HEK293 (cell line): ENCODE measurements around the gene GALNS.

Experiments used
- CTCF ChIA-PET: fragments of 350-600 bp; formaldehyde crosslinking; extraction: SDS; loops from one replicate; lab custom pipeline; 2021; ENCODE audit warnings: antibody characterized with exemption; lab: Yijun Ruan, JAX
- POLR2A ChIA-PET: fragments of 300-600 bp; formaldehyde crosslinking; extraction: SDS; loops from one replicate; lab custom pipeline; 2020; ENCODE audit warnings: antibody characterized with exemption, inconsistent platforms; lab: Yijun Ruan, JAX
- H3K27ac ChIP-seq: fragments of 200-500 bp; sonication (Bioruptor generic); 2 replicates; pipeline ENCODE4 v1.5.1; 2014; ENCODE audit warnings: low read depth, low read length, control low read depth, inconsistent platforms; ENCODE audit errors: extremely low read depth
- H3K36me3 ChIP-seq, 2 experiments: fragments of 200-500 bp in 1 of 2; sonication (Bioruptor generic) in 1 of 2; 1 replicate in 1 of 2; 2 replicates in 1 of 2; pipeline ENCODE4 v1.5.1; 2014 to 2017; ENCODE audit warnings: inconsistent platforms in 2 of 2, low read length in 2 of 2; ENCODE audit not compliant: control insufficient read depth in 2 of 2, insufficient read depth in 1 of 2
- H3K4me1 ChIP-seq: fragments of 200-500 bp; sonication (Bioruptor generic); 2 replicates; pipeline ENCODE4 v1.5.1; 2014; ENCODE audit warnings: mild to moderate bottlenecking, low read length, inconsistent platforms; ENCODE audit not compliant: control insufficient read depth, insufficient read depth
- H3K4me3 ChIP-seq: 2 replicates; pipeline ENCODE4 v1.5.1; 2011; ENCODE audit warnings: low read depth, mild to moderate bottlenecking, control low read depth, low read length, moderate library complexity
- H3K9me3 ChIP-seq: fragments of 200-500 bp; sonication (Bioruptor generic); 2 replicates; pipeline ENCODE4 v1.5.1; 2014; ENCODE audit warnings: low read depth, low read length, inconsistent platforms; ENCODE audit not compliant: control insufficient read depth, insufficient read depth
- BCL11B ChIP-seq: fragments of 450-650 bp; formaldehyde crosslinking; IDR thresholded peaks from 2 replicates; pipeline ENCODE4 v1.5.1; 2016; ENCODE audit warnings: low read depth, missing biosample characterization, missing genetic modification characterization
- CTCF ChIP-seq: fragments of 450-650 bp; formaldehyde crosslinking; IDR thresholded peaks from 2 replicates; pipeline ENCODE4 v1.5.1; 2016; ENCODE audit warnings: missing biosample characterization, missing genetic modification characterization
- EGR2 ChIP-seq: fragments of 450-650 bp; formaldehyde crosslinking; IDR thresholded peaks from 2 replicates; pipeline ENCODE4 v1.5.1; 2016; ENCODE audit warnings: low read depth, missing biosample characterization, missing genetic modification characterization
- GFI1B ChIP-seq: fragments of 450-650 bp; formaldehyde crosslinking; IDR thresholded peaks from 2 replicates; pipeline ENCODE4 v1.5.1; 2016; ENCODE audit warnings: missing biosample characterization, missing genetic modification characterization
- GLI2 ChIP-seq: fragments of 450-650 bp; formaldehyde crosslinking; IDR thresholded peaks from 2 replicates; pipeline ENCODE4; 2017; ENCODE audit warnings: missing biosample characterization, missing genetic modification characterization, low read depth, borderline replicate concordance
- HOXC10 ChIP-seq: sonication (generic); formaldehyde crosslinking; IDR thresholded peaks from 2 replicates; pipeline ENCODE4 v1.8.1; 2023; ENCODE audit warnings: mild to moderate bottlenecking, missing genetic modification reagents
- HOXD13 ChIP-seq: sonication (generic); formaldehyde crosslinking; IDR thresholded peaks from 2 replicates; pipeline ENCODE4 v1.8.0; 2022; ENCODE audit warnings: missing genetic modification reagents, borderline replicate concordance
- PRDM1 ChIP-seq: fragments of 450-650 bp; formaldehyde crosslinking; IDR thresholded peaks from 2 replicates; pipeline ENCODE4; 2016; ENCODE audit warnings: missing biosample characterization, missing genetic modification characterization
- SP3 ChIP-seq: fragments of 450-650 bp; formaldehyde crosslinking; IDR thresholded peaks from 2 replicates; pipeline ENCODE4 v1.5.1; 2016; ENCODE audit warnings: missing biosample characterization, missing genetic modification characterization
- ZNF10 ChIP-seq: fragments of 450-650 bp; formaldehyde crosslinking; IDR thresholded peaks from 2 replicates; pipeline ENCODE4 v1.5.1; 2017; ENCODE audit warnings: missing biosample characterization, missing genetic modification characterization
- ZNF112 ChIP-seq: fragments of 450-650 bp; formaldehyde crosslinking; IDR thresholded peaks from 2 replicates; pipeline ENCODE4 v1.5.0; 2017; ENCODE audit warnings: missing biosample characterization, missing genetic modification characterization
- ZNF280C ChIP-seq: fragments of 450-650 bp; formaldehyde crosslinking; IDR thresholded peaks from 2 replicates; pipeline ENCODE4 v1.5.1; 2016; ENCODE audit warnings: missing biosample characterization, missing genetic modification characterization
- ZNF37A ChIP-seq: fragments of 450-650 bp; IDR thresholded peaks from 2 replicates; pipeline ENCODE4 v1.5.1; 2018; ENCODE audit warnings: missing biosample characterization, missing genetic modification characterization
- ZNF391 ChIP-seq: fragments of 450-650 bp; formaldehyde crosslinking; IDR thresholded peaks from 2 replicates; pipeline ENCODE4 v1.5.1; 2016; ENCODE audit warnings: low read depth, missing biosample characterization, missing genetic modification characterization, borderline replicate concordance
- ZNF416 ChIP-seq: fragments of 450-650 bp; formaldehyde crosslinking; IDR thresholded peaks from 2 replicates; pipeline ENCODE4 v1.5.1; 2016; ENCODE audit warnings: missing biosample characterization, missing genetic modification characterization
- ZNF510 ChIP-seq: fragments of 450-650 bp; formaldehyde crosslinking; IDR thresholded peaks from 2 replicates; pipeline ENCODE4 v1.5.1; 2018; ENCODE audit warnings: mild to moderate bottlenecking, missing genetic modification characterization, missing biosample characterization; ENCODE audit not compliant: insufficient replicate concordance
- ZNF560 ChIP-seq: fragments of 450-650 bp; formaldehyde crosslinking; IDR thresholded peaks from 2 replicates; pipeline ENCODE4 v1.5.1; 2017; ENCODE audit warnings: missing biosample characterization, missing genetic modification characterization, borderline replicate concordance
- ZNF600 ChIP-seq: fragments of 450-650 bp; formaldehyde crosslinking; IDR thresholded peaks from 2 replicates; pipeline ENCODE4 v1.5.1; 2016; ENCODE audit warnings: missing biosample characterization, missing genetic modification characterization
- ZNF623 ChIP-seq: fragments of 450-650 bp; formaldehyde crosslinking; IDR thresholded peaks from 2 replicates; pipeline ENCODE4 v1.5.1; 2016; ENCODE audit warnings: missing biosample characterization, missing genetic modification characterization
- ZNF785 ChIP-seq: fragments of 450-650 bp; formaldehyde crosslinking; IDR thresholded peaks from 2 replicates; pipeline ENCODE4 v1.5.1; 2016; ENCODE audit warnings: missing biosample characterization, missing genetic modification characterization
- ZXDB ChIP-seq: fragments of 450-650 bp; formaldehyde crosslinking; IDR thresholded peaks from 2 replicates; pipeline ENCODE4 v1.5.1; 2016; ENCODE audit warnings: missing biosample characterization, missing genetic modification characterization
- TF ChIP-seq, protein P1 (sequence below): fragments of 450-650 bp; formaldehyde crosslinking; IDR thresholded peaks from 2 replicates; pipeline ENCODE4 v1.5.1; 2017; ENCODE audit warnings: missing biosample characterization, mild to moderate bottlenecking, missing genetic modification characterization, moderate library complexity
- TF ChIP-seq, protein P2 (sequence below): fragments of 450-650 bp; formaldehyde crosslinking; IDR thresholded peaks from 2 replicates; pipeline ENCODE4 v1.5.1; 2016; ENCODE audit warnings: missing biosample characterization, missing genetic modification characterization
- TF ChIP-seq, protein P3 (sequence below): fragments of 450-650 bp; formaldehyde crosslinking; IDR thresholded peaks from 2 replicates; pipeline ENCODE4; 2016; ENCODE audit warnings: missing biosample characterization, missing genetic modification characterization
- TF ChIP-seq, protein P4 (sequence below): fragments of 450-650 bp; formaldehyde crosslinking; conservative IDR thresholded peaks from 2 replicates; pipeline ENCODE4 v1.5.1; 2016; ENCODE audit warnings: low read depth, missing biosample characterization, missing genetic modification characterization

Gene GALNS

GRCh38 chr16:88842806-88843205 lies 13.9 kb downstream of the GALNS start:
- CTCF ChIA-PET, result interaction anchor here (0.7 kb wide), 1 partner anchor 105 kb away, joined by 3 read pairs; no protein-coding TSS in a partner anchor
- H3K36me3 ChIP-seq, result peaks cover 0 to 13% of the 10 kb centered on the region in 2 experiments; a peak in 1 of 3 replicates
- H3K4me1 ChIP-seq, result no peaks in the 10 kb centered on the region
- H3K27ac ChIP-seq, result no peak overlapping the region
- TF ChIP-seq, protein P1, sequence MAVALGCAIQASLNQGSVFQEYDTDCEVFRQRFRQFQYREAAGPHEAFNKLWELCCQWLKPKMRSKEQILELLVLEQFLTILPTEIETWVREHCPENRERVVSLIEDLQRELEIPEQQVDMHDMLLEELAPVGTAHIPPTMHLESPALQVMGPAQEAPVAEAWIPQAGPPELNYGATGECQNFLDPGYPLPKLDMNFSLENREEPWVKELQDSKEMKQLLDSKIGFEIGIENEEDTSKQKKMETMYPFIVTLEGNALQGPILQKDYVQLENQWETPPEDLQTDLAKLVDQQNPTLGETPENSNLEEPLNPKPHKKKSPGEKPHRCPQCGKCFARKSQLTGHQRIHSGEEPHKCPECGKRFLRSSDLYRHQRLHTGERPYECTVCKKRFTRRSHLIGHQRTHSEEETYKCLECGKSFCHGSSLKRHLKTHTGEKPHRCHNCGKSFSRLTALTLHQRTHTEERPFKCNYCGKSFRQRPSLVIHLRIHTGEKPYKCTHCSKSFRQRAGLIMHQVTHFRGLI (tag by site-specific recombination), result no peak
- TF ChIP-seq ZNF391 (tag by site-specific recombination) (no peak), GLI2 (tag by site-specific recombination) (no peak), PRDM1 (tag by site-specific recombination) (no peak), BCL11B (tag by site-specific recombination) (no peak), ZXDB (tag by site-specific recombination) (no peak), SP3 (tag by site-specific recombination) (no peak), ZNF112 (no peak), ZNF37A (tag by site-specific recombination) (no peak), EGR2 (tag by site-specific recombination) (no peak), GFI1B (tag by site-specific recombination) (no peak), ZNF10 (tag by site-specific recombination) (no peak)
- TF ChIP-seq, protein P2, sequence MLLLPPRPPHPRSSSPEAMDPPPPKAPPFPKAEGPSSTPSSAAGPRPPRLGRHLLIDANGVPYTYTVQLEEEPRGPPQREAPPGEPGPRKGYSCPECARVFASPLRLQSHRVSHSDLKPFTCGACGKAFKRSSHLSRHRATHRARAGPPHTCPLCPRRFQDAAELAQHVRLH (tag by site-specific recombination), result no peak
- TF ChIP-seq, protein P3, sequence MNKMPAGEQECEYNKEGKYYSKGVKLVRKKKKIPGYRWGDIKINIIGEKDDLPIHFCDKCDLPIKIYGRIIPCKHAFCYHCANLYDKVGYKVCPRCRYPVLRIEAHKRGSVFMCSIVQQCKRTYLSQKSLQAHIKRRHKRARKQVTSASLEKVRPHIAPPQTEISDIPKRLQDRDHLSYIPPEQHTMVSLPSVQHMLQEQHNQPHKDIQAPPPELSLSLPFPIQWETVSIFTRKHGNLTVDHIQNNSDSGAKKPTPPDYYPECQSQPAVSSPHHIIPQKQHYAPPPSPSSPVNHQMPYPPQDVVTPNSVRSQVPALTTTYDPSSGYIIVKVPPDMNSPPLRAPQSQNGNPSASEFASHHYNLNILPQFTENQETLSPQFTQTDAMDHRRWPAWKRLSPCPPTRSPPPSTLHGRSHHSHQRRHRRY, result no peak
- TF ChIP-seq, protein P4, sequence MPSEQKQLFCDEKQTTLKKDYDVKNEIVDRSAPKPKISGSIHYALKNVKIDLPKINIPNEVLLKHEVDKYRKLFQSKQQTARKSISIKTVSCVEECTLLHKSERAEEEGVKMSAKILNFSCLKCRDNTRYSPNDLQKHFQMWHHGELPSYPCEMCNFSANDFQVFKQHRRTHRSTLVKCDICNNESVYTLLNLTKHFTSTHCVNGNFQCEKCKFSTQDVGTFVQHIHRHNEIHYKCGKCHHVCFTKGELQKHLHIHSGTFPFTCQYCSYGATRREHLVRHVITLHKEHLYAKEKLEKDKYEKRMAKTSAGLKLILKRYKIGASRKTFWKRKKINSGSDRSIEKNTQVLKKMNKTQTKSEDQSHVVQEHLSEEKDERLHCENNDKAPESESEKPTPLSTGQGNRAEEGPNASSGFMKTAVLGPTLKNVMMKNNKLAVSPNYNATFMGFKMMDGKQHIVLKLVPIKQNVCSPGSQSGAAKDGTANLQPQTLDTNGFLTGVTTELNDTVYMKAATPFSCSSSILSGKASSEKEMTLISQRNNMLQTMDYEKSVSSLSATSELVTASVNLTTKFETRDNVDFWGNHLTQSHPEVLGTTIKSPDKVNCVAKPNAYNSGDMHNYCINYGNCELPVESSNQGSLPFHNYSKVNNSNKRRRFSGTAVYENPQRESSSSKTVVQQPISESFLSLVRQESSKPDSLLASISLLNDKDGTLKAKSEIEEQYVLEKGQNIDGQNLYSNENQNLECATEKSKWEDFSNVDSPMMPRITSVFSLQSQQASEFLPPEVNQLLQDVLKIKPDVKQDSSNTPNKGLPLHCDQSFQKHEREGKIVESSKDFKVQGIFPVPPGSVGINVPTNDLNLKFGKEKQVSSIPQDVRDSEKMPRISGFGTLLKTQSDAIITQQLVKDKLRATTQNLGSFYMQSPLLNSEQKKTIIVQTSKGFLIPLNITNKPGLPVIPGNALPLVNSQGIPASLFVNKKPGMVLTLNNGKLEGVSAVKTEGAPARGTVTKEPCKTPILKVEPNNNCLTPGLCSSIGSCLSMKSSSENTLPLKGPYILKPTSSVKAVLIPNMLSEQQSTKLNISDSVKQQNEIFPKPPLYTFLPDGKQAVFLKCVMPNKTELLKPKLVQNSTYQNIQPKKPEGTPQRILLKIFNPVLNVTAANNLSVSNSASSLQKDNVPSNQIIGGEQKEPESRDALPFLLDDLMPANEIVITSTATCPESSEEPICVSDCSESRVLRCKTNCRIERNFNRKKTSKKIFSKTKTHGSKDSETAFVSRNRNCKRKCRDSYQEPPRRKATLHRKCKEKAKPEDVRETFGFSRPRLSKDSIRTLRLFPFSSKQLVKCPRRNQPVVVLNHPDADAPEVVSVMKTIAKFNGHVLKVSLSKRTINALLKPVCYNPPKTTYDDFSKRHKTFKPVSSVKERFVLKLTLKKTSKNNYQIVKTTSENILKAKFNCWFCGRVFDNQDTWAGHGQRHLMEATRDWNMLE, result no peak
- POLR2A ChIA-PET, result no interaction called here
- H3K9me3 ChIP-seq, result no peaks in the 10 kb centered on the region
- H3K4me3 ChIP-seq, result no peak overlapping the region

- no peak overlapping the region for H3K27ac ChIP-seq
- H3K4me3 ChIP-seq, result no peak overlapping the region
- H3K4me1 ChIP-seq, result no peaks in the 10 kb centered on the region
- peaks cover 0 to 13% of the 10 kb centered on the region in 2 experiments; a peak in 1 of 3 replicates for H3K36me3 ChIP-seq
- ChIA-PET POLR2A (no interaction called here), CTCF (no interaction called here)
- no peaks in the 10 kb centered on the region for H3K9me3 ChIP-seq
- TF ChIP-seq HOXD13 (CRISPR knock-in tag), result no peak
- TF ChIP-seq ZNF785 (tag by site-specific recombination), result no peak
- no peak for TF ChIP-seq ZNF280C (tag by site-specific recombination)
- no peak for TF ChIP-seq ZNF600 (tag by site-specific recombination)
- no peak for TF ChIP-seq HOXC10 (CRISPR knock-in tag)
- no peak for TF ChIP-seq ZNF416
- no peak for TF ChIP-seq CTCF (tag by site-specific recombination)
- TF ChIP-seq ZNF560 (tag by site-specific recombination), result no peak
- no peak for TF ChIP-seq ZNF510
- TF ChIP-seq ZNF623, result no peak
Observed at GRCh38 chr16:88842308-88842756, 14.4 kb downstream of the GALNS start.
